Measurements from ENCODE around the gene DOCK9.

Gene DOCK9

GRCh38 chr13:98786023-98786422, 191.8 kb downstream of the DOCK9 start:
- DNase-seq, result no peak

GRCh38 chr13:98785405-98785804, 192.5 kb downstream of the DOCK9 start:
- DNase-seq, result no peak

GRCh38 chr13:98784666-98785065, 193.2 kb downstream of the DOCK9 start:
- no peak for DNase-seq

DNA sequence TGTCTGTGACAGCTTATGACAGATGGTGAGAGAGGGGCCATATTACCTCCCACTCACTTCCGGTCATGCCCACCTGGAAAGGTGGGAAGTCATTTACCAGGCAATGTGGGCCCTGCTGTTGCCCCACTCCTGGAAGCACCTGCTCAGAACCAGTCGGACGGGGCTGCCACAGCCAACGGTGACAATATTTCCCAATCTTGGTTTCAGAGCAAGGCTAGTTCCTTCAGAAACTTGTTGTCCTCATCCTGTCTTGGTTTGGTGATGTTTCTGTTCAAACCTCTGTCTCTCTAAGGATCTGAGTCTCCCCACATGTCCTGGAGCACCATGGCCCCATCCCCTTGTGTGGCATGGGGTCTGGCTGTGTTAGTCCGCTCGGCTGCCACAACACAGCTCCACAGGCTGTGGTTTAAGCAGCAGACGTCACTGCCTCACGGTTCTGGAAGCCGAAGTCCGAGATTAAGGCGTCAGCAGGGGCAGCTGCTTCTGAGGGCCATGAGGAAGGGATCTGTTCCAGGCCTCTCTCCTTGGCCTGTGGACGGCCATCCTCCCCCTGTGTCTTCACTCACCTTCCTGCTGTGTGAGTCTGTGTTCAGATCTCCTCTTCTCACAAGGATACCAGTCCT, 193.9 kb downstream of the DOCK9 start:
- no peak for DNase-seq

- no peak for DNase-seq
Observed at GRCh38 chr13:98782654-98783053, 195.2 kb downstream of the DOCK9 start.

- DNase-seq, result no peak
Observed at GRCh38 chr13:98781905-98782304, 196.0 kb downstream of the DOCK9 start.

- DNase-seq, result no peak
Observed at GRCh38 chr13:98781470-98781869, 196.4 kb downstream of the DOCK9 start.

DNA sequence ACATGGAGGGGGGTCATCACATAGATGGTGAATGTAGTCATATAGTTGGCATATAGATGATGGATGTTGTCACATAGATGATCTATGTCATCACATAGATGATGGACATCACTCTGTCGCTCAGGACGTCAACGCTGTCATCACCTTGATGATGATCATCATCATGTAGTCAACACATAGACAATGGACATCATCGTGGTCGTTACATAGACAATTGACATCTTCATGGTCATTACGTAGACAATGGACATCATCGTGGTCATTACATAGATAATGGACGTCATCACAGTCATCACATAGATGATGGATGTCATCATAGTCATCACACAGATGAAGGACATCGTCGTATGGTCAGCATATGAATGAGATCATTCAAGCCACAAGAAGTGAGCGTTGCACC, 196.8 kb downstream of the DOCK9 start:
- DNase-seq, result no peak

GRCh38 chr13:98780451-98780850, 197.4 kb downstream of the DOCK9 start:
- DNase-seq, result no peak

GRCh38 chr13:98779695-98780094, 198.2 kb downstream of the DOCK9 start:
- DNase-seq, result no peak

GRCh38 chr13:98778749-98779148, 199.1 kb downstream of the DOCK9 start:
- no peak for DNase-seq

- DNase-seq, result no peak
Observed at GRCh38 chr13:98776644-98777043, 201.2 kb downstream of the DOCK9 start.

DNA sequence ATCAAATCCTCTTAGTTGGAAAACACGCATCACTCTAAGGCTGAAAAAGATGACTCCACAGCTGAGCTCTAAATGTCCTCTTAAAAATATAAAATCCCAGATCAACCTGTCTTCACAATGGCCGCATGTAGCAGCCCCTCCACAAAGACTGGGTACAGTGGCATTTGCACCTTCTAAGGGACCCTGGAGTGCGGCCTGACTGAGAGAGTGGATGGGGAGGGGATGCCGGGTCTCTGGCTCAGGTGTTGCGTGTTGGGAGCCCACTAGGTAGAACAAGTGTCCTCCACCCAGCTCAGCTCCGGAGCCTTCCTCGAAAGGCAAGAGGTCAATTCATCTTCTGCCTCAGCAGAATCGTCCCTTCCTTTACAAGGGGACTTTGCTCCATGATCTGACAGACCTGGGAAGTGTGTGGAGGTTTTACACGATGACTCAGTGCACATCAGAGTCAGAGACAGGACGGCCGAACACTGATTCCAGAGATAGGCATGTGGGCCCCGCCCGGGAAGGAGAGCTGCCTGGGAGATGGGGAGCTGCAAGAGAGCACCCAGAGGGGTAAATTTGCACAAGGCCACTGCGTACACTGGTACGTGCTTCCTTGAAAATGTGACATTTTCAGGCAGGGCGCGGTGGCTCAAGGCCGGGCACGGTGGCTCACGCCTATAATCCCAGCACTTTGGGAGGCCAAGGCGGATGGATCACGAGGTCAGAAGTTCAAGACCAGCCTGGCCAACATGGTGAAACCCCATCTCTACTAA, 201.8 kb downstream of the DOCK9 start:
- DNase-seq, result no peak

- DNase-seq, result no peak
Observed at GRCh38 chr13:98775386-98775785, 202.5 kb downstream of the DOCK9 start.

DNA sequence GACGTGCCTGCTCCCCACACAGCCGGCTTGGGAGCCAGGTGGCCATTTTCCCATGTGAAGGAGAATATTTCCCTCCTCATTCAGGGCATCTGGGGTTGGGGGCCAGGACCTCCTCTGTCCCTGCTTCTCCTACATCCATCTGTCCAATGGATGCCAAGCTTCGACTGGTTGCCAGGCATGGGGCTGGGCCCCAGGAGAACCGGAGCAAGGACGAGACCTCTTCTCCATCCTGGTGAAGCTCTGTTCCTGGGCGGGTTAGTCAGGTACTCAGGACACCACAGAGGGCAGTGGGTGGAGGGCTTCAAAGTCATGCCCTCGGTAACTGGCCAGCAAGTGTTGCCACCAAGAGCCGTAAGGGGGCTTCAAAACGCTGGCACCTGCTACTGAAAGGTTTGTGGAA, 203.1 kb downstream of the DOCK9 start:
- DNase-seq, result no peak

- DNase-seq, result no peak
Observed at GRCh38 chr13:98773921-98774320, 203.9 kb downstream of the DOCK9 start.

GRCh38 chr13:98772794-98773452, 204.9 kb downstream of the DOCK9 start:
- no peak for DNase-seq

DNA sequence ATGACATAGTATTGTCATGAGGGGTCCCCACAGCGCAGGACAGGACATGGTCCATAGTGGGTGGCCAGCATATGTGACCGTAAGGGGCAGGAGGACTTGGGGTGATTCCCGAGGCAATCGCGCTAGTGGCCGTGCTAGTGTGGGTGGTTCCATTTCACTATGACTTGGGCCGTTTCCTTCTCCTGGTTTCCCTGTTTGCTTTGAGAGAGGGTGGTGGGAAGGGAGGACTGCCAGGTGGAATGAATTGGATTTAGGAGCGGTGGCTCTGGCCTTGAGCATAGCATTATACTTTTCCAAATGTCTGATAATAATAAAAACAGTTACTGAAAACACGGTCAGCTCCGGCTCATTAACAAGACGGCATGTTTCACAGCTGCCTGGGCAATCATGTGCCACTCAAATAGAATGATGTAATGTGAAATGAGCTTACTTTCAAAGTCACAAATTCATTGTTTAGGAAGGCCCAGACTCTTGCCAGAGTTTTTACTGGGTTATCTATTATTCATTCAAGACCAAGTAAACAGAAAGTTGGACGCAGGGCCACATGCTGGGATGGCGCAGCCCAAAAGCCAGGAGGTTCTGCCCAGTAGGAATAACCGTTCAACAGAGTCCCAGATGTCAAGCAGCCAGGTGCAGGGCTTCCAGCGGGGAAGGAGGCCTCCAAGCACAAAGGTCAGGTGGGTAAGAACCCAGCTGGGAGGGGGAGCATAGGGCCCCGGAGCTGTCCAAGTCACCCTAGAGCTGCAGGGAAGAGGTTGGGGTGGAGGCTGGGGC, 205.8 kb downstream of the DOCK9 start:
- DNase-seq, result no peak

DNA sequence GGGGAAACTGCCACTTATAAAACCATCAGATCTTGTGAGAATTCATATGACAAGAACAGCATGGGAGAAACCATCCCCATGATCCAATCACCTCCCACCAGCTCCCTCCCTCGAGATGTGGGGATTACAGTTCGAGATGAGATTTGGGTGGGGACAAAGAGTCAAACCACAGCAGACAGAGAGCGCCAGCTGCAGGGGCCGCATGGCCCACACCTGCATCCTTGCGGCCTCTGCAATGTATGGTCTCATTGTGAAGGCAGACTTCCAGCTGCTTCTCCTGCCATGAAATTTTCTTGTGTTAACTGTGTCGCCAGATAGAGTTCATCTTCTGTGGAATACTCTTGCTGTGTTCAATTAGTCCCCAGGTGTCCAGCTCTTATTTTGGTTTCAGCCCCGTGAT, 208.1 kb downstream of the DOCK9 start:
- no peak for DNase-seq

DNA sequence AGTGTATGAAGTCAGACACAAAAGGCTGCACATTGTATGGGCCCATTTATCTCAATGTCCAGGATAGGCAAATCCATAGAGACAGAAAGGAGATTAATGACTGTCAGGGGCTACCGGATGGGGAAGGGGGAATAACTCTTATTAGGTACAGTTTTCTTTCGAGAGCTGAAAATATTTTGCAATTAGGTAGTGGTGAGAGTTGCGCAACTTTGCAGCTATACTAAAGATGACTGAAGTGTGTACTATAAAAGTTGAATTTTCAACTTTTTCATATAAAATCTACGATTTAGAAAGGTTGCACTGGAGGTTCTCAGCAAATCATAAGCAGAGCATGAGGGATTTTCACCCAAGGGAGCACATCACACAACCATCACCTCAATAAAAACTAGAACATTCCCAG, 209.3 kb downstream of the DOCK9 start:
- DNase-seq, result no peak

DNA sequence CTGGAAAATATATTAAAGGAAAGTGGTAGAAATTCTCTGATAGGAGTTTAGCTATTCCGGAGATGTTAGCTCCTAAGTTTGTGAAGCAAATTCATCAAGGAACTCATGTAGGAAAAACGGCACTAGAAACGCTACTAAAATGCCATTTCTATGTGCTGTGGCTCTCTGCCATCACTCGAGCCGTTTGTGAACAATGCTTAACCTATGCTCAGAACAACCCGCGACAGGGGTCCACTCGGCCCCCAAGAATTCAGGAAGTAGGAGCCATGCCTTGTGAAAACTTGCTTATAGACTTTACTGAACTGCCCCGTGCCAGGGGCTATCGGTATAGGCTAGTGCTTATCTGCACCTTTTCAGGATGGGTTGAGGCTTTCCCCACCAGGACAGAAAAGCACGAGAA, 211.2 kb downstream of the DOCK9 start:
- no peak for DNase-seq

GRCh38 chr13:98765996-98766519, 211.8 kb downstream of the DOCK9 start:
- DNase-seq, result no peak

DNA sequence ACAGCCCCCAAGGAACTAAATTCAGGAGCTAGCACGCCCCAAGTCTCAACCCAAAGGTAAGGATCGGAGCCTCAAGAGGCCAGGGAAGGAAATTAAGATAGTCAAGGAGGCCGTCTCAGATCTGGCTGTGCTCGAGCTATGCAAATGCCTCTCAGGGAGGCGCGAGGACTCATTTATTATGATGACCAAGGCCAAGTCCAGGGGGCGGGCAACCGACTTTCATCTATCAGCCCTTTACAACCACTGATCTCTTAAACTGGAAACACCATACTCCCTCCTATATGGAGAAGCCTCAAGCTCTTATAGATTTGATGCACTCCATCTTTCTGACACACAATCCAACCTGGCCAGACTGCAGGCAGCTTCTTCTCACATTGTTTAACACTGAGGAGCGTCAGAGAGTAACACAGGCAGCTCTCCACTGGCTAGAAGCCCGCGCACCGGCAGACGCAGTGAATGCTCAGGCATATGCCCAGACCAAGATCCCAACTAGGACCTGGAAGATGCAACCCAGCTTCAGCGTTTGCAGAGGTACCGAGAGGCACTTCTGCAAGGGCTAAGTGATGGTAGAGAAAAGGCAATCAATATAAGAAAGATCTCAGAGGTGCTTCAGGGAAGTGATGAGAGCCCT, 215.8 kb downstream of the DOCK9 start:
- no peak for DNase-seq
